Panc1 (cell line): ENCODE measurements around the gene GFAP.

Source experiments
- CTCF ChIP-seq: fragments of 450-650 bp; IDR thresholded peaks from 2 replicates; pipeline ENCODE4 v1.5.1; 2017; ENCODE audit warnings: mild to moderate bottlenecking
- SIN3A ChIP-seq: IDR thresholded peaks from 2 replicates; pipeline ENCODE4 v1.6.1; 2012; ENCODE audit warnings: low read depth, mild to moderate bottlenecking, low read length, moderate library complexity, borderline replicate concordance; ENCODE audit not compliant: insufficient read depth

GRCh38 chr17:44914698-44915271 is 515 bp downstream of the GFAP start:
- TF ChIP-seq CTCF, result no peak
- no peak for TF ChIP-seq SIN3A
